HepG2 (cell line): ENCODE results near the gene IZUMO1R. TPM values are rescaled to one million over a fixed set of nuclear protein-coding genes. Genes with fewer than 3 reads are reported as not detected.

ENCODE experiments used
- ATAC-seq: fragments of 200-7000 bp; cut with Tn5 transposase; 3 replicates; pipeline ENCODE4 v1.9.1; 2020; ENCODE audit warnings: mild to moderate bottlenecking, moderate library complexity
- BruUV-seq: library from RNA; stranded (reverse); fragments of 400-500 nt; replicated peaks from 2 replicates; lab custom pipeline; 2021; lab: Mats Ljungman, UMichigan
- CTCF ChIA-PET: fragments of 300-600 bp; formaldehyde crosslinking; extraction: SDS; loops from one replicate; lab custom pipeline; 2021; ENCODE audit warnings: low total read pairs, inconsistent platforms, low intra/inter-chr PET ratio; lab: Yijun Ruan, JAX
- POLR2A ChIA-PET: fragments of 350-600 bp; sonication (Branson Sonifier 250); formaldehyde crosslinking; loops from one replicate; lab custom pipeline; 2020; ENCODE audit warnings: antibody characterized with exemption, inconsistent platforms; lab: Yijun Ruan, JAX
- DNase-seq: peaks from one replicate; pipeline ENCODE4 v3.0.0-alpha.2; 2015; ENCODE audit warnings: low spot score
- FAIRE-seq: peaks from 3 replicates; lab custom pipeline; 2011; peaks lifted over from hg19 to GRCh38; lab: Jason Lieb, UNC
- H2AFZ ChIP-seq: one replicate; pipeline ENCODE4 v1.6.1; 2011; ENCODE audit warnings: low read length, inconsistent platforms
- H3K27ac ChIP-seq: fragments of 300-600 bp; 3 replicates; pipeline ENCODE4 v1.8.0; 2011; ENCODE audit warnings: mixed run types, mild to moderate bottlenecking, mixed read lengths, low read length, inconsistent platforms; ENCODE audit not compliant: insufficient read depth; ENCODE audit errors: extremely low read length
- H3K27me3 ChIP-seq, 2 experiments: fragments of 200-600 bp in 1 of 2; 2 replicates in 1 of 2; 3 replicates in 1 of 2; pipeline versions ENCODE4 v1.6.0 to v1.8.0; 2011; ENCODE audit warnings: low read length in 2 of 2, mild to moderate bottlenecking in 2 of 2, moderate library complexity in 2 of 2, inconsistent platforms in 1 of 2; ENCODE audit not compliant: insufficient read depth in 2 of 2, control insufficient read depth in 1 of 2
- H3K36me3 ChIP-seq, 2 experiments: fragments of 200-600 bp in 1 of 2; replicated peaks in 1 of 2; 2 replicates in 1 of 2; 3 replicates in 1 of 2; pipeline versions ENCODE4 v1.5.1 to v1.8.0; 2011; ENCODE audit warnings: low read length in 2 of 2, inconsistent platforms in 1 of 2; ENCODE audit not compliant: insufficient read depth in 2 of 2, control insufficient read depth in 1 of 2
- H3K4me1 ChIP-seq: 2 replicates; pipeline ENCODE4 v1.5.1; 2012; ENCODE audit warnings: low read length, inconsistent platforms; ENCODE audit not compliant: insufficient read depth
- H3K4me2 ChIP-seq: 2 replicates; pipeline ENCODE4 v1.6.0; 2011; ENCODE audit warnings: low read depth, low read length, inconsistent platforms
- H3K4me3 ChIP-seq, 3 experiments: fragments of 200-600 bp in 1 of 3; sonication (generic), shearing (Covaris generic) in 1 of 3; replicated peaks in 1 of 3; 2 replicates each; pipeline ENCODE4 v1.5.1; 2011 to 2016; ENCODE audit warnings: low read length in 3 of 3, inconsistent platforms in 2 of 3, low read depth in 2 of 3, mild to moderate bottlenecking in 2 of 3, control low read depth in 1 of 3, mixed read lengths in 1 of 3; ENCODE audit not compliant: insufficient read depth in 1 of 3
- H3K79me2 ChIP-seq: one replicate; pipeline ENCODE4 v1.6.1; 2011; ENCODE audit warnings: low read length, inconsistent platforms; ENCODE audit not compliant: insufficient read depth
- H3K9ac ChIP-seq: 2 replicates; pipeline ENCODE4 v1.6.0; 2011; ENCODE audit warnings: mild to moderate bottlenecking, low read depth, low read length, inconsistent platforms; ENCODE audit not compliant: insufficient read depth
- H3K9me3 ChIP-seq: 2 replicates; pipeline ENCODE4 v1.5.1; 2012; ENCODE audit warnings: mild to moderate bottlenecking, low read length
- H4K20me1 ChIP-seq: 2 replicates; pipeline ENCODE4 v1.6.0; 2011; ENCODE audit warnings: inconsistent platforms, mild to moderate bottlenecking, low read length, moderate library complexity; ENCODE audit not compliant: insufficient read depth
- ARID2 ChIP-seq: sonication (generic); formaldehyde crosslinking; IDR thresholded peaks from 2 replicates; pipeline ENCODE4 v1.8.1; 2022; ENCODE audit warnings: mild to moderate bottlenecking, missing genetic modification reagents, borderline replicate concordance
- BATF2 ChIP-seq: sonication (generic); formaldehyde crosslinking; IDR thresholded peaks from 2 replicates; pipeline ENCODE4 v1.8.0; 2022; ENCODE audit warnings: mild to moderate bottlenecking, missing genetic modification reagents, moderate library complexity
- CBFB ChIP-seq: sonication (generic); formaldehyde crosslinking; IDR thresholded peaks from 2 replicates; pipeline ENCODE4 v1.4.0; 2020; ENCODE audit warnings: missing genetic modification reagents
- FOSL2 ChIP-seq: sonication (generic); formaldehyde crosslinking; IDR thresholded peaks from 2 replicates; pipeline ENCODE4 v1.4.0; 2020; ENCODE audit warnings: missing genetic modification reagents
- IRF2 ChIP-seq: IDR thresholded peaks from 2 replicates; pipeline ENCODE4 v1.6.1; 2018; ENCODE audit warnings: missing genetic modification reagents, missing compliant biosample characterization
- ISL2 ChIP-seq: sonication (generic); formaldehyde crosslinking; IDR thresholded peaks from 2 replicates; pipeline ENCODE4 v1.5.0; 2020; ENCODE audit warnings: missing genetic modification reagents
- KDM1A ChIP-seq: IDR thresholded peaks from 2 replicates; pipeline ENCODE4 v1.6.1; 2016; ENCODE audit warnings: missing compliant biosample characterization
- MLLT10 ChIP-seq: sonication (generic); formaldehyde crosslinking; IDR thresholded peaks from 2 replicates; pipeline ENCODE4 v1.4.0; 2020; ENCODE audit warnings: missing genetic modification reagents
- RCOR2 ChIP-seq: IDR thresholded peaks from 2 replicates; pipeline ENCODE4 v1.6.1; 2016; ENCODE audit warnings: missing biosample characterization, missing genetic modification reagents
- RNF2 ChIP-seq: fragments of 450-650 bp; conservative IDR thresholded peaks from 2 replicates; pipeline ENCODE4 v1.6.1; 2016; ENCODE audit warnings: low read depth
- SMARCE1 ChIP-seq: fragments of 450-650 bp; IDR thresholded peaks from 2 replicates; pipeline ENCODE4 v1.6.1; 2017; ENCODE audit warnings: borderline replicate concordance
- SMC3 ChIP-seq: IDR thresholded peaks from 2 replicates; pipeline ENCODE4 v1.6.1; 2011; ENCODE audit warnings: low read length, improper control_type of control experiment
- ZNF121 ChIP-seq: sonication (generic); formaldehyde crosslinking; IDR thresholded peaks from 2 replicates; pipeline ENCODE4 v1.5.0; 2020; ENCODE audit warnings: mild to moderate bottlenecking, missing genetic modification reagents
- ZNF569 ChIP-seq: sonication (generic); formaldehyde crosslinking; IDR thresholded peaks from 2 replicates; pipeline ENCODE4 v1.5.0; 2020; ENCODE audit warnings: mild to moderate bottlenecking, missing genetic modification reagents, moderate library complexity, borderline replicate concordance
- ZNF598 ChIP-seq: sonication (generic); formaldehyde crosslinking; IDR thresholded peaks from 2 replicates; pipeline ENCODE4 v1.5.1; 2020; ENCODE audit warnings: mild to moderate bottlenecking, missing genetic modification reagents, borderline replicate concordance
- ZNF672 ChIP-seq: sonication (generic); formaldehyde crosslinking; IDR thresholded peaks from 2 replicates; pipeline ENCODE4 v1.8.1; 2022; ENCODE audit warnings: missing genetic modification reagents
- ZNF687 ChIP-seq: sonication (generic); formaldehyde crosslinking; IDR thresholded peaks from 2 replicates; pipeline ENCODE4 v1.5.1; 2020; ENCODE audit warnings: mild to moderate bottlenecking, missing genetic modification reagents, moderate library complexity
- ZNF782 ChIP-seq: sonication (generic); formaldehyde crosslinking; IDR thresholded peaks from 2 replicates; pipeline ENCODE4 v1.4.0; 2020; ENCODE audit warnings: missing genetic modification reagents, mild to moderate bottlenecking, borderline replicate concordance
- ZNF784 ChIP-seq: sonication (generic); formaldehyde crosslinking; IDR thresholded peaks from 2 replicates; pipeline ENCODE4 v1.5.1; 2020; ENCODE audit warnings: missing genetic modification reagents, mild to moderate bottlenecking, borderline replicate concordance
- WGBS: methylation state at CpG from one replicate; pipeline ENCODE4 v1.1.6; 2017; ENCODE audit warnings: low lambda C conversion rate; 5-methylcytosine and 5-hydroxymethylcytosine counted together
- in situ Hi-C: cut with HindIII; loops from 2 replicates; pipeline ENCODE4 v1.10.0; 2017; ENCODE audit warnings: low pct_unique_long_range_greater_than_20kb; ENCODE audit not compliant: extremely low pct_ligation_motif_present
- intact Hi-C: fragments of 100-400 bp; cut with micrococcal nuclease; formaldehyde crosslinking; loops from one replicate; pipeline ENCODE4 v1.10.0; 2022; ENCODE audit not compliant: unreplicated experiment
- polyA plus RNA-seq, 8 experiments: library from polyadenylated mRNA; depleted of rRNA in 3 of 8; stranded (reverse) in 7 of 8; unstranded in 1 of 8; fragments of >200 nt; fragmentation: Illumina TruSeq in 4 of 8; extraction: Trizol in 4 of 8; gene quantifications; 2 replicates each; pipeline versions ENCODE4 v1.2.1 to v1.2.3, GENCODE V29; 2011 to 2016; ENCODE audit warnings: low read depth in 4 of 8, missing spikeins in 1 of 8, mixed read lengths in 1 of 8; ENCODE audit not compliant: insufficient read depth in 1 of 8
- total RNA-seq, 5 experiments: library from RNA; depleted of rRNA; stranded (reverse); fragments of >200 nt; fragmentation: Illumina TruSeq; extraction: Trizol; gene quantifications; 2 replicates each; pipeline ENCODE4 v1.2.3, GENCODE V29; 2016; ENCODE audit warnings: low read depth in 1 of 5

The IZUMO1R gene
- total and polyA plus RNA-seq, 2 of the 13 experiments (the other 11 are each of a cell fraction or from before 2014, with no cell fraction given), result not detected

- 27% methylated on average over 3 of the region's 3 CpGs for WGBS
- FAIRE-seq, result no peak
Measured at GRCh38 chr11:94329501-94329900, 25.1 kb downstream of the IZUMO1R start.

More at GRCh38 chr11:94329501-94329900, 25.1 kb downstream of the IZUMO1R start:
- no peaks in the 10 kb centered on the region for H4K20me1 ChIP-seq
- H3K36me3 ChIP-seq, result no peaks in the 10 kb centered on the region
- BruUV-seq, result no TSS peak
- no peak overlapping the region for H3K27ac ChIP-seq
- no peaks in the 10 kb centered on the region; a peak in 1 of 5 replicates for H3K27me3 ChIP-seq
- in situ Hi-C loops, result loop anchor here (5.0 kb wide), 2 partner anchors 88 to 173 kb away; no protein-coding TSS in a partner anchor
- TF ChIP-seq CBFB (CRISPR knock-in tag) (no peak), RNF2 (no peak), FOSL2 (CRISPR knock-in tag) (no peak), SMARCE1 (no peak), KDM1A (CRISPR knock-in tag) (no peak), RCOR2 (CRISPR knock-in tag) (no peak), ZNF569 (CRISPR knock-in tag) (no peak), ZNF782 (no peak), ZNF672 (CRISPR knock-in tag) (no peak), IRF2 (CRISPR knock-in tag) (no peak), ZNF784 (CRISPR knock-in tag) (no peak), MLLT10 (CRISPR knock-in tag) (no peak), SMC3 (no peak), ZNF598 (CRISPR knock-in tag) (no peak), ISL2 (CRISPR knock-in tag) (no peak), ZNF687 (CRISPR knock-in tag) (no peak), ZNF121 (no peak), BATF2 (CRISPR knock-in tag) (no peak), ARID2 (no peak)
- ChIA-PET CTCF (no interaction called here), POLR2A (no interaction called here)
- no peak overlapping the region for H2AFZ ChIP-seq
- ATAC-seq, result no peak
- H3K9ac ChIP-seq, result no peak overlapping the region
- no peak for DNase-seq
- no peaks in the 10 kb centered on the region for H3K9me3 ChIP-seq
- H3K79me2 ChIP-seq, result no peaks in the 10 kb centered on the region
- intact Hi-C loops, result loop anchor here (5.0 kb wide), 1 partner anchor 147 kb away; no protein-coding TSS in a partner anchor
- no peaks in the 10 kb centered on the region for H3K4me1 ChIP-seq
- H3K4me3 ChIP-seq, result no peak overlapping the region
- H3K4me2 ChIP-seq, result no peak overlapping the region
